Measurements from ENCODE around the gene ST8SIA1.

ST8SIA1 gene

GRCh38 chr12:22286569-22286968 lies 47.9 kb downstream of the ST8SIA1 start:
- no peaks in the 10 kb centered on the region for H3K9me3 ChIP-seq (ENCODE audit: control insufficient read depth, insufficient read depth, low read depth, low read length)
- no peak overlapping the region for H3K27ac ChIP-seq (ENCODE audit: extremely low read depth, low read depth, low read length)
- ChIA-PET POLR2A (no interaction called here), CTCF (no interaction called here)
- H3K36me3 ChIP-seq (ENCODE audit: control insufficient read depth in 2 of 2, insufficient read depth in 1 of 2, low read length in 2 of 2) = no peaks in the 10 kb centered on the region
- no peak overlapping the region for H3K4me3 ChIP-seq (ENCODE audit: low read depth, low read length)
- TF ChIP-seq ZNF626 (tag by site-specific recombination; IDR thresholded peaks at IDR 0.05) (no peak), IKZF3 (tag by site-specific recombination; IDR thresholded peaks at IDR 0.05) (no peak), SETDB1 (IDR thresholded peaks at IDR 0.05; ENCODE audit: insufficient read length, low read length) (no peak), ZNF148 (tag by site-specific recombination; IDR thresholded peaks at IDR 0.05; ENCODE audit: borderline replicate concordance) (no peak)
- no peaks in the 10 kb centered on the region for H3K4me1 ChIP-seq (ENCODE audit: control insufficient read depth, insufficient read depth, low read length)

GRCh38 chr12:22285846-22286245 lies 48.7 kb downstream of the ST8SIA1 start:
- ChIA-PET POLR2A (no interaction called here), CTCF (interaction anchor here (0.6 kb wide), 1 partner anchor 11 kb away, joined by 3 read pairs; no protein-coding TSS in a partner anchor)
- no peaks in the 10 kb centered on the region for H3K4me1 ChIP-seq (ENCODE audit: control insufficient read depth, insufficient read depth, low read length)
- TF ChIP-seq ATF2 (tag by site-specific recombination; IDR thresholded peaks at IDR 0.05; ENCODE audit: low read depth) (no peak), BCL6B (tag by site-specific recombination; IDR thresholded peaks at IDR 0.05) (no peak), SP7 (tag by site-specific recombination; IDR thresholded peaks at IDR 0.05) (no peak), ZNF292 (tag by site-specific recombination; IDR thresholded peaks at IDR 0.05; ENCODE audit: borderline replicate concordance, low read depth) (no peak), KLF16 (tag by site-specific recombination; IDR thresholded peaks at IDR 0.05) (no peak)
- H3K4me3 ChIP-seq (ENCODE audit: low read depth, low read length) = no peak overlapping the region
- H3K9me3 ChIP-seq (ENCODE audit: control insufficient read depth, insufficient read depth, low read depth, low read length) = no peaks in the 10 kb centered on the region
- H3K27ac ChIP-seq (ENCODE audit: extremely low read depth, low read depth, low read length) = no peak overlapping the region
- no peaks in the 10 kb centered on the region for H3K36me3 ChIP-seq (ENCODE audit: control insufficient read depth in 2 of 2, insufficient read depth in 1 of 2, low read length in 2 of 2)

GRCh38 chr12:22284871-22285270 lies 49.6 kb downstream of the ST8SIA1 start:
- H3K36me3 ChIP-seq (ENCODE audit: control insufficient read depth in 2 of 2, insufficient read depth in 1 of 2, low read length in 2 of 2) = no peaks in the 10 kb centered on the region
- H3K4me1 ChIP-seq (ENCODE audit: control insufficient read depth, insufficient read depth, low read length) = no peaks in the 10 kb centered on the region
- H3K9me3 ChIP-seq (ENCODE audit: control insufficient read depth, insufficient read depth, low read depth, low read length) = no peaks in the 10 kb centered on the region
- POLR2A ChIA-PET = no interaction called here
- CTCF ChIA-PET = no interaction called here
- H3K27ac ChIP-seq (ENCODE audit: extremely low read depth, low read depth, low read length) = no peak overlapping the region
- no peak overlapping the region for H3K4me3 ChIP-seq (ENCODE audit: low read depth, low read length)
- no peak for TF ChIP-seq INSM2 (tag by site-specific recombination; IDR thresholded peaks at IDR 0.05)
- TF ChIP-seq ZNF248 (tag by site-specific recombination; IDR thresholded peaks at IDR 0.05) = no peak
- no peak for TF ChIP-seq OVOL3 (tag by site-specific recombination; IDR thresholded peaks at IDR 0.05)
- no peak for TF ChIP-seq ZNF785 (tag by site-specific recombination; IDR thresholded peaks at IDR 0.05)
- TF ChIP-seq SP2 (tag by site-specific recombination; IDR thresholded peaks at IDR 0.05) = no peak
- no peak for TF ChIP-seq ZNF10 (tag by site-specific recombination; IDR thresholded peaks at IDR 0.05)
- no peak for TF ChIP-seq ZNF169 (tag by site-specific recombination; IDR thresholded peaks at IDR 0.05)
- no peak for TF ChIP-seq ZNF514 (tag by site-specific recombination; IDR thresholded peaks at IDR 0.05)
- TF ChIP-seq ZBTB11 (tag by site-specific recombination; conservative IDR thresholded peaks at IDR 0.05; ENCODE audit: low read depth) = no peak
- TF ChIP-seq ZNF324 (tag by site-specific recombination; IDR thresholded peaks at IDR 0.05) = no peak
- no peak for TF ChIP-seq ZBTB17 (tag by site-specific recombination; IDR thresholded peaks at IDR 0.05)
- TF ChIP-seq ZSCAN23 (tag by site-specific recombination; IDR thresholded peaks at IDR 0.05) = no peak
- no peak for TF ChIP-seq ZNF138 (tag by site-specific recombination; IDR thresholded peaks at IDR 0.05; ENCODE audit: borderline replicate concordance)
- no peak for TF ChIP-seq PRDM1 (tag by site-specific recombination; IDR thresholded peaks at IDR 0.05)
